NB4 (cell line): ENCODE results near the gene PAK6.

Source experiments
- POLR2A ChIP-seq: IDR thresholded peaks from 2 replicates; pipeline ENCODE4 v1.6.1; 2011; ENCODE audit warnings: mild to moderate bottlenecking; ENCODE audit not compliant: insufficient read length; ENCODE audit errors: extremely low read depth
- TF ChIP-seq, protein P1 (sequence below): IDR thresholded peaks from one replicate; pipeline ENCODE4 v1.5.1; 2012; ENCODE audit warnings: low read depth, low read length
- TF ChIP-seq, protein P2 (sequence below): IDR thresholded peaks from 2 replicates; pipeline ENCODE4 v1.6.1; 2011; ENCODE audit warnings: low read depth, low read length

DNA sequence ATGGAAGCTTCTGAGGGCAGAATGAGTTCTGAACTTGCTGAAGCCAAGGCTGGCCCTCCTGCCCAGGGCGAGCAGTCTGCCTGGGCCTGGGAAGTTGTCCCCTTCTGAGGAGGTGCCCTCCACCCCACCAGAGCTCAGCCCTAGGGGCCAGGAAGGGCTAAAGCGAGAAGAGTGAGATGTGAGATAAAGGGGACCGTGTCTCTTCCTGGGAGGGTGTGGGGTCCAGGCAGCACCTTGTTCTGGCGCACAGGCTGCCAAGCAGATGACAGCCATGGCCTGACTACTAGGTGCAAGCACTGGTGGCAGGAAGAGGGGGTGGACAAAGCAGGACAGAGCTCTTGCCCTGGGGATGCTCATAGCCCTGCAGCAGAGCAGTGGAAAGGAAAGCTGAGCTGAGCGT is 3.7 kb downstream of the PAK6 start:
- TF ChIP-seq, protein P1, sequence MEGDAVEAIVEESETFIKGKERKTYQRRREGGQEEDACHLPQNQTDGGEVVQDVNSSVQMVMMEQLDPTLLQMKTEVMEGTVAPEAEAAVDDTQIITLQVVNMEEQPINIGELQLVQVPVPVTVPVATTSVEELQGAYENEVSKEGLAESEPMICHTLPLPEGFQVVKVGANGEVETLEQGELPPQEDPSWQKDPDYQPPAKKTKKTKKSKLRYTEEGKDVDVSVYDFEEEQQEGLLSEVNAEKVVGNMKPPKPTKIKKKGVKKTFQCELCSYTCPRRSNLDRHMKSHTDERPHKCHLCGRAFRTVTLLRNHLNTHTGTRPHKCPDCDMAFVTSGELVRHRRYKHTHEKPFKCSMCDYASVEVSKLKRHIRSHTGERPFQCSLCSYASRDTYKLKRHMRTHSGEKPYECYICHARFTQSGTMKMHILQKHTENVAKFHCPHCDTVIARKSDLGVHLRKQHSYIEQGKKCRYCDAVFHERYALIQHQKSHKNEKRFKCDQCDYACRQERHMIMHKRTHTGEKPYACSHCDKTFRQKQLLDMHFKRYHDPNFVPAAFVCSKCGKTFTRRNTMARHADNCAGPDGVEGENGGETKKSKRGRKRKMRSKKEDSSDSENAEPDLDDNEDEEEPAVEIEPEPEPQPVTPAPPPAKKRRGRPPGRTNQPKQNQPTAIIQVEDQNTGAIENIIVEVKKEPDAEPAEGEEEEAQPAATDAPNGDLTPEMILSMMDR, result no peak
- no peak for TF ChIP-seq POLR2A
- TF ChIP-seq, protein P2, sequence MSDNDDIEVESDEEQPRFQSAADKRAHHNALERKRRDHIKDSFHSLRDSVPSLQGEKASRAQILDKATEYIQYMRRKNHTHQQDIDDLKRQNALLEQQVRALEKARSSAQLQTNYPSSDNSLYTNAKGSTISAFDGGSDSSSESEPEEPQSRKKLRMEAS, result no peak
